HepG2 (cell line): ENCODE results near the gene ZNF792. TPM values are rescaled to one million over a fixed set of nuclear protein-coding genes. Genes with fewer than 3 reads are reported as not detected.

Source experiments
- ATAC-seq: fragments of 200-7000 bp; cut with Tn5 transposase; 3 replicates; pipeline ENCODE4 v1.9.1; 2020; ENCODE audit warnings: mild to moderate bottlenecking, moderate library complexity
- BruUV-seq: library from RNA; stranded (reverse); fragments of 400-500 nt; replicated peaks from 2 replicates; lab custom pipeline; 2021; lab: Mats Ljungman, UMichigan
- CTCF ChIA-PET: fragments of 300-600 bp; formaldehyde crosslinking; extraction: SDS; loops from one replicate; lab custom pipeline; 2021; ENCODE audit warnings: low total read pairs, inconsistent platforms, low intra/inter-chr PET ratio; lab: Yijun Ruan, JAX
- POLR2A ChIA-PET: fragments of 350-600 bp; sonication (Branson Sonifier 250); formaldehyde crosslinking; loops from one replicate; lab custom pipeline; 2020; ENCODE audit warnings: antibody characterized with exemption, inconsistent platforms; lab: Yijun Ruan, JAX
- DNase-seq: peaks from one replicate; pipeline ENCODE4 v3.0.0-alpha.2; 2015; ENCODE audit warnings: low spot score
- FAIRE-seq: peaks from 3 replicates; lab custom pipeline; 2011; peaks lifted over from hg19 to GRCh38; lab: Jason Lieb, UNC
- H2AFZ ChIP-seq: one replicate; pipeline ENCODE4 v1.6.1; 2011; ENCODE audit warnings: low read length, inconsistent platforms
- H3K27ac ChIP-seq: fragments of 300-600 bp; 3 replicates; pipeline ENCODE4 v1.8.0; 2011; ENCODE audit warnings: mixed run types, mild to moderate bottlenecking, mixed read lengths, low read length, inconsistent platforms; ENCODE audit not compliant: insufficient read depth; ENCODE audit errors: extremely low read length
- H3K27me3 ChIP-seq, 2 experiments: fragments of 200-600 bp in 1 of 2; 2 replicates in 1 of 2; 3 replicates in 1 of 2; pipeline versions ENCODE4 v1.6.0 to v1.8.0; 2011; ENCODE audit warnings: low read length in 2 of 2, mild to moderate bottlenecking in 2 of 2, moderate library complexity in 2 of 2, inconsistent platforms in 1 of 2; ENCODE audit not compliant: insufficient read depth in 2 of 2, control insufficient read depth in 1 of 2
- H3K36me3 ChIP-seq, 2 experiments: fragments of 200-600 bp in 1 of 2; replicated peaks in 1 of 2; 2 replicates in 1 of 2; 3 replicates in 1 of 2; pipeline versions ENCODE4 v1.5.1 to v1.8.0; 2011; ENCODE audit warnings: low read length in 2 of 2, inconsistent platforms in 1 of 2; ENCODE audit not compliant: insufficient read depth in 2 of 2, control insufficient read depth in 1 of 2
- H3K4me1 ChIP-seq: 2 replicates; pipeline ENCODE4 v1.5.1; 2012; ENCODE audit warnings: low read length, inconsistent platforms; ENCODE audit not compliant: insufficient read depth
- H3K4me2 ChIP-seq: 2 replicates; pipeline ENCODE4 v1.6.0; 2011; ENCODE audit warnings: low read depth, low read length, inconsistent platforms
- H3K4me3 ChIP-seq, 3 experiments: fragments of 200-600 bp in 1 of 3; sonication (generic), shearing (Covaris generic) in 1 of 3; replicated peaks in 1 of 3; 2 replicates each; pipeline ENCODE4 v1.5.1; 2011 to 2016; ENCODE audit warnings: low read length in 3 of 3, inconsistent platforms in 2 of 3, low read depth in 2 of 3, mild to moderate bottlenecking in 2 of 3, control low read depth in 1 of 3, mixed read lengths in 1 of 3; ENCODE audit not compliant: insufficient read depth in 1 of 3
- H3K79me2 ChIP-seq: one replicate; pipeline ENCODE4 v1.6.1; 2011; ENCODE audit warnings: low read length, inconsistent platforms; ENCODE audit not compliant: insufficient read depth
- H3K9ac ChIP-seq: 2 replicates; pipeline ENCODE4 v1.6.0; 2011; ENCODE audit warnings: mild to moderate bottlenecking, low read depth, low read length, inconsistent platforms; ENCODE audit not compliant: insufficient read depth
- H3K9me3 ChIP-seq: 2 replicates; pipeline ENCODE4 v1.5.1; 2012; ENCODE audit warnings: mild to moderate bottlenecking, low read length
- H4K20me1 ChIP-seq: 2 replicates; pipeline ENCODE4 v1.6.0; 2011; ENCODE audit warnings: inconsistent platforms, mild to moderate bottlenecking, low read length, moderate library complexity; ENCODE audit not compliant: insufficient read depth
- FOXA1 ChIP-seq, 2 experiments: fragments of 450-650 bp in 1 of 2; sonication (generic) in 1 of 2; formaldehyde crosslinking in 1 of 2; IDR thresholded peaks; 2 replicates each; pipeline versions ENCODE4 v1.4.0 to v1.6.1; 2016 to 2020; ENCODE audit warnings: missing genetic modification reagents in 1 of 2
- ONECUT2 ChIP-seq: sonication (generic); formaldehyde crosslinking; IDR thresholded peaks from 2 replicates; pipeline ENCODE4 v1.4.0; 2020; ENCODE audit warnings: missing genetic modification reagents
- POLR2A ChIP-seq, 2 experiments: IDR thresholded peaks; 2 replicates each; pipeline ENCODE4 v1.6.1; 2011; ENCODE audit warnings: low read depth in 2 of 2, low read length in 2 of 2, mild to moderate bottlenecking in 1 of 2, moderate library complexity in 1 of 2; ENCODE audit not compliant: insufficient read depth in 1 of 2
- PPARG ChIP-seq: conservative IDR thresholded peaks from 2 replicates; pipeline ENCODE4 v1.6.1; 2016; ENCODE audit warnings: missing biosample characterization, missing genetic modification reagents
- REXO4 ChIP-seq: sonication (generic); formaldehyde crosslinking; IDR thresholded peaks from 2 replicates; pipeline ENCODE4 v1.8.0; 2022; ENCODE audit warnings: missing genetic modification reagents, mild to moderate bottlenecking, borderline replicate concordance
- SMAD9 ChIP-seq: sonication (generic); formaldehyde crosslinking; IDR thresholded peaks from 2 replicates; pipeline ENCODE4 v1.5.1; 2020; ENCODE audit warnings: mild to moderate bottlenecking, missing genetic modification reagents
- SP5 ChIP-seq: IDR thresholded peaks from 2 replicates; pipeline ENCODE4 v1.6.1; 2016; ENCODE audit warnings: low read depth, borderline replicate concordance
- ZBTB33 ChIP-seq: sonication (generic); formaldehyde crosslinking; IDR thresholded peaks from 2 replicates; pipeline ENCODE4 v1.4.0; 2020; ENCODE audit warnings: missing genetic modification reagents
- ZFYVE20 ChIP-seq: sonication (generic); formaldehyde crosslinking; IDR thresholded peaks from 2 replicates; pipeline ENCODE4 v1.8.0; 2023; ENCODE audit warnings: low read depth, mild to moderate bottlenecking, moderate library complexity, missing genetic modification reagents, borderline replicate concordance
- ZNF672 ChIP-seq: sonication (generic); formaldehyde crosslinking; IDR thresholded peaks from 2 replicates; pipeline ENCODE4 v1.8.1; 2022; ENCODE audit warnings: missing genetic modification reagents
- ZNF674 ChIP-seq: sonication (generic); formaldehyde crosslinking; IDR thresholded peaks from 2 replicates; pipeline ENCODE4 v1.5.0; 2020; ENCODE audit warnings: low read depth, mild to moderate bottlenecking, missing genetic modification reagents
- ZNF768 ChIP-seq: sonication (generic); formaldehyde crosslinking; IDR thresholded peaks from 2 replicates; pipeline ENCODE4 v1.4.0; 2020; ENCODE audit warnings: missing genetic modification reagents
- WGBS: methylation state at CpG from one replicate; pipeline ENCODE4 v1.1.6; 2017; ENCODE audit warnings: low lambda C conversion rate; 5-methylcytosine and 5-hydroxymethylcytosine counted together
- in situ Hi-C: cut with HindIII; loops from 2 replicates; pipeline ENCODE4 v1.10.0; 2017; ENCODE audit warnings: low pct_unique_long_range_greater_than_20kb; ENCODE audit not compliant: extremely low pct_ligation_motif_present
- intact Hi-C: fragments of 100-400 bp; cut with micrococcal nuclease; formaldehyde crosslinking; loops from one replicate; pipeline ENCODE4 v1.10.0; 2022; ENCODE audit not compliant: unreplicated experiment
- polyA plus RNA-seq, 8 experiments: library from polyadenylated mRNA; depleted of rRNA in 3 of 8; stranded (reverse) in 7 of 8; unstranded in 1 of 8; fragments of >200 nt; fragmentation: Illumina TruSeq in 4 of 8; extraction: Trizol in 4 of 8; gene quantifications; 2 replicates each; pipeline versions ENCODE4 v1.2.1 to v1.2.3, GENCODE V29; 2011 to 2016; ENCODE audit warnings: low read depth in 4 of 8, missing spikeins in 1 of 8, mixed read lengths in 1 of 8; ENCODE audit not compliant: insufficient read depth in 1 of 8
- total RNA-seq, 5 experiments: library from RNA; depleted of rRNA; stranded (reverse); fragments of >200 nt; fragmentation: Illumina TruSeq; extraction: Trizol; gene quantifications; 2 replicates each; pipeline ENCODE4 v1.2.3, GENCODE V29; 2016; ENCODE audit warnings: low read depth in 1 of 5
- TF ChIP-seq, protein P1 (sequence below): sonication (generic); formaldehyde crosslinking; conservative IDR thresholded peaks from 2 replicates; pipeline ENCODE4 v1.4.0; 2020; ENCODE audit warnings: mild to moderate bottlenecking, missing genetic modification reagents, moderate library complexity
- TF ChIP-seq, protein P2 (sequence below): sonication (generic); formaldehyde crosslinking; IDR thresholded peaks from 2 replicates; pipeline ENCODE4 v1.8.0; 2022; ENCODE audit warnings: missing genetic modification reagents, mild to moderate bottlenecking, moderate library complexity, borderline replicate concordance

Gene ZNF792
- total and polyA plus RNA-seq, 2 of the 13 experiments (the other 11 are each of a cell fraction or from before 2014, with no cell fraction given) = 5.5 to 11.5 TPM

DNA sequence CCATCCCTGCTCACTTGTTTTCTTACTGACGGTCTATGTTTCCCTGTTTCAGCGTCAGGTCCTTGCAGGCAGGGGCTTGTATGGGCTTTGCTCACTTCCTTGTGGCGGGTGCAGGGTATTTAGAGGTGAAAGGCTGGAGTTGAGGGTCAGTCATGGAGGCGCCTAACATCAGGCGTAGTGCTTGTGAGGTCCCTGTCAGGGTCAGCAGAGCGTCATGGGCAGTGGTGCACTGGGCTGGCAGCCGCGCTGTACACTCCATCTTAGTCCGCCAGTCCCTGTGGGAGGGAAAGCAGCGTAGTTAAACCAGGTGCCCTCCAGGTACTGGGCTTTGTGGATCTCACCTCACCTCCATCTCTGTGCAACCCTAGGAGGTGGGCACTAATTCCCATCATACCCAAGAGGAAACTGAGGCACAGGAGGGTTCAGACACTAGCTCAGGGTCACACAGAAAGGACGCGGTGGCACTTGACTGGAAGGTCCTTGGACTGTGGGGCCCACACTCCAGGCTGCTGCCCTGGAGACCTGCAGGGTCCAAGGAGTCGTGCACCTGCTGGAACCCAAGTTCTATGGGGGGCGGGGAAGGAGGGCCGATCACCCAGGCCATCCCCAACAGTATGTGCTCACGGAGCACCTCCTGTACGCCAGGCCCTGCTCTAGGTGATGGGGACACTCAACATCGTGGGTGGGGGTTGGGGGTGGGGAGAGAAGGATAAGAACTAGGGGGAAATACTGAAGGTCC is 40.7 kb upstream of the ZNF792 start:
- no peak overlapping the region for H2AFZ ChIP-seq
- ChIA-PET CTCF (no interaction called here), POLR2A (interaction anchor here (4.3 kb wide), 1 partner anchor 9 kb away, joined by 75 read pairs; no protein-coding TSS in a partner anchor)
- TF ChIP-seq ONECUT2 (CRISPR knock-in tag) (no peak), ZFYVE20 (CRISPR knock-in tag) (no peak), ZNF674 (no peak), PPARG (no peak), SMAD9 (CRISPR knock-in tag) (no peak), SP5 (CRISPR knock-in tag) (no peak), ZNF768 (CRISPR knock-in tag) (peak; percentile 32; the same call in 1 of the 2 replicates), POLR2A (IDR thresholded peaks at IDR 0.05; ENCODE audit: insufficient read depth in 1 of 2, low read depth in 2 of 2, low read length in 2 of 2) (0 out of 4 replicates have a peak, but pooled peaks of 1 of the 2 experiments have one; percentile 23), ZNF672 (no peak), REXO4 (CRISPR knock-in tag) (no peak), FOXA1 (IDR thresholded peaks at IDR 0.05) (no peak), FOXA1 (CRISPR knock-in tag; IDR thresholded peaks at IDR 0.05) (no peak), ZBTB33 (CRISPR knock-in tag) (peak; percentile 51; the same call in 1 of the 2 replicates)
- TF ChIP-seq, protein P1, sequence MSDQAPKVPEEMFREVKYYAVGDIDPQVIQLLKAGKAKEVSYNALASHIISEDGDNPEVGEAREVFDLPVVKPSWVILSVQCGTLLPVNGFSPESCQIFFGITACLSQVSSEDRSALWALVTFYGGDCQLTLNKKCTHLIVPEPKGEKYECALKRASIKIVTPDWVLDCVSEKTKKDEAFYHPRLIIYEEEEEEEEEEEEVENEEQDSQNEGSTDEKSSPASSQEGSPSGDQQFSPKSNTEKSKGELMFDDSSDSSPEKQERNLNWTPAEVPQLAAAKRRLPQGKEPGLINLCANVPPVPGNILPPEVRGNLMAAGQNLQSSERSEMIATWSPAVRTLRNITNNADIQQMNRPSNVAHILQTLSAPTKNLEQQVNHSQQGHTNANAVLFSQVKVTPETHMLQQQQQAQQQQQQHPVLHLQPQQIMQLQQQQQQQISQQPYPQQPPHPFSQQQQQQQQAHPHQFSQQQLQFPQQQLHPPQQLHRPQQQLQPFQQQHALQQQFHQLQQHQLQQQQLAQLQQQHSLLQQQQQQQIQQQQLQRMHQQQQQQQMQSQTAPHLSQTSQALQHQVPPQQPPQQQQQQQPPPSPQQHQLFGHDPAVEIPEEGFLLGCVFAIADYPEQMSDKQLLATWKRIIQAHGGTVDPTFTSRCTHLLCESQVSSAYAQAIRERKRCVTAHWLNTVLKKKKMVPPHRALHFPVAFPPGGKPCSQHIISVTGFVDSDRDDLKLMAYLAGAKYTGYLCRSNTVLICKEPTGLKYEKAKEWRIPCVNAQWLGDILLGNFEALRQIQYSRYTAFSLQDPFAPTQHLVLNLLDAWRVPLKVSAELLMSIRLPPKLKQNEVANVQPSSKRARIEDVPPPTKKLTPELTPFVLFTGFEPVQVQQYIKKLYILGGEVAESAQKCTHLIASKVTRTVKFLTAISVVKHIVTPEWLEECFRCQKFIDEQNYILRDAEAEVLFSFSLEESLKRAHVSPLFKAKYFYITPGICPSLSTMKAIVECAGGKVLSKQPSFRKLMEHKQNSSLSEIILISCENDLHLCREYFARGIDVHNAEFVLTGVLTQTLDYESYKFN (CRISPR knock-in tag) = no peak
- TF ChIP-seq, protein P2, sequence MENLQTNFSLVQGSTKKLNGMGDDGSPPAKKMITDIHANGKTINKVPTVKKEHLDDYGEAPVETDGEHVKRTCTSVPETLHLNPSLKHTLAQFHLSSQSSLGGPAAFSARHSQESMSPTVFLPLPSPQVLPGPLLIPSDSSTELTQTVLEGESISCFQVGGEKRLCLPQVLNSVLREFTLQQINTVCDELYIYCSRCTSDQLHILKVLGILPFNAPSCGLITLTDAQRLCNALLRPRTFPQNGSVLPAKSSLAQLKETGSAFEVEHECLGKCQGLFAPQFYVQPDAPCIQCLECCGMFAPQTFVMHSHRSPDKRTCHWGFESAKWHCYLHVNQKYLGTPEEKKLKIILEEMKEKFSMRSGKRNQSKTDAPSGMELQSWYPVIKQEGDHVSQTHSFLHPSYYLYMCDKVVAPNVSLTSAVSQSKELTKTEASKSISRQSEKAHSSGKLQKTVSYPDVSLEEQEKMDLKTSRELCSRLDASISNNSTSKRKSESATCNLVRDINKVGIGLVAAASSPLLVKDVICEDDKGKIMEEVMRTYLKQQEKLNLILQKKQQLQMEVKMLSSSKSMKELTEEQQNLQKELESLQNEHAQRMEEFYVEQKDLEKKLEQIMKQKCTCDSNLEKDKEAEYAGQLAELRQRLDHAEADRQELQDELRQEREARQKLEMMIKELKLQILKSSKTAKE (CRISPR knock-in tag) = no peak
- H3K4me3 ChIP-seq = peak overlapping the region in 1 of 3 experiments; percentile 23; a peak in 2 of 6 replicates
- DNase-seq (no peak), ATAC-seq (no peak), FAIRE-seq (no peak)
- intact Hi-C loops (no loop called here), in situ Hi-C loops (no loop called here)
- peaks cover 8 to 15% of the 10 kb centered on the region in 2 experiments for H3K36me3 ChIP-seq
- peaks cover 54% of the 10 kb centered on the region for H3K79me2 ChIP-seq
- H3K27me3 ChIP-seq = no peaks in the 10 kb centered on the region; a peak in 1 of 5 replicates
- 89% methylated on average over 16 of the region's 18 CpGs for WGBS
- H3K9ac ChIP-seq = peak overlapping the region; percentile 38
- no peaks in the 10 kb centered on the region for H3K9me3 ChIP-seq
- H3K4me2 ChIP-seq = peak overlapping the region; percentile 79
- H3K27ac ChIP-seq = peak overlapping the region; percentile 2
- H3K4me1 ChIP-seq = peaks cover 62% of the 10 kb centered on the region
- H4K20me1 ChIP-seq = peaks cover 46% of the 10 kb centered on the region
- BruUV-seq = no TSS peak
